GM12878 (cell line): Measurements from ENCODE around the gene MAPK8IP1. TPM values are rescaled to one million over a fixed set of nuclear protein-coding genes. Genes with fewer than 3 reads are reported as not detected.
A peak's percentile ranks its signal among the peaks of the same experiment; 100 is the strongest.
"Not testable (repeated sequence)": the region's sequence is repeated elsewhere in the genome, so short reads cannot be mapped to it uniquely, and the experiment has no call there.

Experiments
- ATAC-seq: fragments of 200-7000 bp; cut with Tn5 transposase; 3 replicates; pipeline ENCODE4 v1.9.1; 2020; ENCODE audit warnings: mild to moderate bottlenecking, moderate library complexity
- BruUV-seq: library from RNA; stranded (reverse); fragments of 400-500 nt; replicated peaks from 2 replicates; lab custom pipeline; 2021; lab: Mats Ljungman, UMichigan
- CTCF ChIA-PET: fragments of 300-600 bp; sonication (Branson Sonifier 250); formaldehyde crosslinking; extraction: SDS; loops from one replicate; lab custom pipeline; 2021; ENCODE audit warnings: inconsistent platforms; lab: Yijun Ruan, JAX
- POLR2A ChIA-PET: fragments of 350-600 bp; formaldehyde crosslinking; extraction: SDS; loops from one replicate; lab custom pipeline; 2021; ENCODE audit warnings: inconsistent platforms; lab: Charles Lee
- RAD21 ChIA-PET: fragments of 300-600 bp; sonication (Branson Sonifier 250); formaldehyde crosslinking; loops from one replicate; lab custom pipeline; 2023; ENCODE audit warnings: antibody characterized with exemption; ENCODE audit not compliant: unreplicated experiment; lab: Charles Lee
- SMC1A ChIA-PET: fragments of 300-600 bp; sonication (Branson Sonifier 250); formaldehyde crosslinking; loops from one replicate; lab custom pipeline; 2023; ENCODE audit not compliant: unreplicated experiment, uncharacterized antibody; lab: Charles Lee
- DNase-seq: peaks from one replicate; pipeline ENCODE4 v3.0.0-alpha.2; 2011; ENCODE audit warnings: low read depth, low spot score
- FAIRE-seq: peaks from 3 replicates; lab custom pipeline; 2011; peaks lifted over from hg19 to GRCh38; lab: Jason Lieb, UNC
- H2AFZ ChIP-seq: 2 replicates; pipeline ENCODE4 v1.6.0; 2011; ENCODE audit warnings: low read depth, low read length, control low read depth; ENCODE audit not compliant: control insufficient read depth
- H3K27ac ChIP-seq: 2 replicates; pipeline ENCODE4 v1.5.1; 2011; ENCODE audit warnings: control low read depth; ENCODE audit not compliant: control insufficient read depth, insufficient read depth
- H3K27me3 ChIP-seq, 2 experiments: replicated peaks in 1 of 2; 2 replicates each; pipeline versions ENCODE4 v1.6.0 to v1.6.1; 2011; ENCODE audit warnings: low read length in 1 of 2; ENCODE audit not compliant: control insufficient read depth in 2 of 2, insufficient read depth in 2 of 2
- H3K36me3 ChIP-seq, 2 experiments: 2 replicates each; pipeline ENCODE4 v1.5.1; 2011; ENCODE audit warnings: low read length in 1 of 2; ENCODE audit not compliant: control insufficient read depth in 2 of 2, insufficient read depth in 2 of 2
- H3K4me1 ChIP-seq: 2 replicates; pipeline ENCODE4 v1.6.1; 2011; ENCODE audit warnings: mild to moderate bottlenecking, low read length, moderate library complexity, mixed read lengths; ENCODE audit not compliant: control insufficient read depth, insufficient read depth
- H3K4me2 ChIP-seq: 2 replicates; pipeline ENCODE4 v1.6.0; 2011; ENCODE audit warnings: control low read depth; ENCODE audit not compliant: control insufficient read depth, insufficient read depth
- H3K4me3 ChIP-seq: fragments of 200-600 bp; sonication (generic); 2 replicates; pipeline ENCODE4 v1.5.1; 2016
- H3K79me2 ChIP-seq: 2 replicates; pipeline ENCODE4 v1.6.0; 2011; ENCODE audit warnings: low read length; ENCODE audit not compliant: control insufficient read depth, insufficient read depth
- H3K9ac ChIP-seq: 2 replicates; pipeline ENCODE4 v1.8.0; 2011; ENCODE audit warnings: low read length, control low read depth, mixed read lengths; ENCODE audit not compliant: control insufficient read depth, insufficient read depth
- H3K9me3 ChIP-seq: replicated peaks from 3 replicates; pipeline ENCODE4 v1.5.1; 2011; ENCODE audit warnings: mild to moderate bottlenecking, low read length; ENCODE audit not compliant: control insufficient read depth, insufficient read depth
- H4K20me1 ChIP-seq: 2 replicates; pipeline ENCODE4 v1.6.0; 2011; ENCODE audit not compliant: control insufficient read depth, insufficient read depth
- IRF4 ChIP-seq: IDR thresholded peaks from 2 replicates; pipeline ENCODE4 v1.6.1; 2011; ENCODE audit warnings: low read depth, low read length
- KLF5 ChIP-seq: fragments of 450-650 bp; IDR thresholded peaks from 2 replicates; pipeline ENCODE4 v1.6.1; 2014; ENCODE audit warnings: mild to moderate bottlenecking; ENCODE audit not compliant: partially characterized antibody
- ZBTB33 ChIP-seq: fragments of 450-650 bp; IDR thresholded peaks from 2 replicates; pipeline ENCODE4 v1.6.1; 2017; ENCODE audit warnings: mild to moderate bottlenecking
- WGBS: methylation state at CpG from one replicate; pipeline ENCODE4 v1.1.6; 2016; ENCODE audit warnings: low lambda C conversion rate; ENCODE audit not compliant: insufficient replicate concordance, insufficient coverage; ENCODE audit errors: missing lambda C conversion rate; 5-methylcytosine and 5-hydroxymethylcytosine counted together
- in situ Hi-C: fragments of 300-500 bp; cut with MboI; formaldehyde crosslinking; loops from 9 replicates; pipeline ENCODE4 v1.14.3; 2018; ENCODE audit warnings: mixed read lengths
- intact Hi-C: fragments of 100-400 bp; cut with micrococcal nuclease; formaldehyde crosslinking; loops from one replicate; pipeline ENCODE4 v1.14.2; 2022; ENCODE audit not compliant: unreplicated experiment
- polyA plus RNA-seq, 11 experiments: library from polyadenylated mRNA; depleted of rRNA in 4 of 11; unstranded in 6 of 11; stranded (reverse) in 5 of 11; fragments of >200 nt; fragmentation: Nextera tagmentation in 4 of 11; fragmentation: Illumina TruSeq in 1 of 11; extraction: Ambion mirVana in 4 of 11; extraction: Trizol in 1 of 11; gene quantifications; 1 replicate in 1 of 11; 2 replicates in 10 of 11; pipeline versions ENCODE4 v1.2.1 to v1.2.3, GENCODE V29; 2011 to 2016; ENCODE audit warnings: inconsistent platforms in 2 of 11, missing spikeins in 2 of 11, low read depth in 1 of 11
- total RNA-seq, 4 experiments: library from RNA; depleted of rRNA in 3 of 4; stranded (reverse); fragments of >200 nt in 3 of 4; fragmentation: Illumina TruSeq in 1 of 4; extraction: Trizol in 1 of 4; gene quantifications; 2 replicates each; pipeline versions ENCODE4 v1.2.1 to v1.2.3, GENCODE V29; 2013 to 2021

Gene MAPK8IP1
- total and polyA plus RNA-seq, 10 of the 15 experiments (the other 5 are each of a cell fraction or from before 2014, with no cell fraction given), result 0.04 to 0.44 (median 0.11) TPM; not detected in 2

GRCh38 chr11:45905095-45905494 lies 19.6 kb downstream of the MAPK8IP1 start (continued):
- no peak for TF ChIP-seq ZBTB33
- TF ChIP-seq IRF4, result no peak
- no peak for TF ChIP-seq KLF5

GRCh38 chr11:45905576-45905975 lies 20.1 kb downstream of the MAPK8IP1 start:
- H3K79me2 ChIP-seq, H3K9me3 ChIP-seq, H2AFZ ChIP-seq, DNase-seq, H3K4me2 ChIP-seq, H4K20me1 ChIP-seq, FAIRE-seq, H3K27ac ChIP-seq, H3K4me1 ChIP-seq, H3K9ac ChIP-seq, H3K36me3 ChIP-seq, H3K4me3 ChIP-seq, intact Hi-C loops, RAD21 ChIA-PET, CTCF ChIA-PET, H3K27me3 ChIP-seq, SMC1A ChIA-PET, BruUV-seq, in situ Hi-C loops: not testable (repeated sequence)
- ATAC-seq, result peak; percentile 3; the same call in 1 of the 3 replicates
- 27% methylated on average over 6 of the region's 6 CpGs for WGBS
- POLR2A ChIA-PET, result interaction anchor here (0.6 kb wide), 1 partner anchor 57 kb away, joined by 3 read pairs; no protein-coding TSS in a partner anchor
